HG03342 (cell line): Measurements from ENCODE around the gene IL1B.

Experiments used
- ATAC-seq: cut with Tn5 transposase; IDR thresholded peaks from one replicate; pipeline ENCODE4 v1.9.1; 2021; ENCODE audit warnings: mild to moderate bottlenecking, moderate library complexity; ENCODE audit not compliant: unreplicated experiment

IL1B gene

GRCh38 chr2:112811276-112811831 is 25.2 kb downstream of the IL1B start:
- no peak for ATAC-seq

GRCh38 chr2:112809112-112809511 is 27.5 kb downstream of the IL1B start:
- ATAC-seq, result no peak

DNA sequence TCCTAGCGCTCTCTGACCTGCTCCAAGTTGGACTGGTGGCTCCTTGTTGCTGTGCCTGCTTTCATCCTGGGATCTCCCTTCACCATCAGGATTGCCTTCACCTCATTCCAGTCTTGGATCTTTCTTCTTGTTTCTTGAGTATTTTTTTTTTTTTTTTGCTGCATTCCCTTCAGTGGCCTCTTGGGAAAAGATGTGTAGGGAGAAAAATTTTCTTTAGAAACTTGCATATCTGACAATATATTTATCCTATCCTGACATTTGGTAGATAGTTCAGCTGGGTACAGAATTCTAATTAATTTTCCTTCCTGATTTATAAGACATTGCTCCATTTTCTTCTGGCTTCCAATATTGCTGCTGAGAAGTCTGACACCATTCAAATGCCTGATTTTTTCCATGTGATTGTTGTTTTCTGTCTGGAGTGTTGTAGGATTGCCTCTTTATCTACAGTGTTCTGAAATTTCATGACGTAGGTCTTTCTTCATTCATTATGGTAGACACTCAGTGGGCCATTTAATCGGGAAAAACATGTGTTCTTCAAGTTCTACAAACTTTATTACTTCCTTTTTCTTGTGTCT is 29.3 kb downstream of the IL1B start:
- no peak for ATAC-seq

- no peak for ATAC-seq
Measured at GRCh38 chr2:112805542-112805941, 31.0 kb downstream of the IL1B start.

DNA sequence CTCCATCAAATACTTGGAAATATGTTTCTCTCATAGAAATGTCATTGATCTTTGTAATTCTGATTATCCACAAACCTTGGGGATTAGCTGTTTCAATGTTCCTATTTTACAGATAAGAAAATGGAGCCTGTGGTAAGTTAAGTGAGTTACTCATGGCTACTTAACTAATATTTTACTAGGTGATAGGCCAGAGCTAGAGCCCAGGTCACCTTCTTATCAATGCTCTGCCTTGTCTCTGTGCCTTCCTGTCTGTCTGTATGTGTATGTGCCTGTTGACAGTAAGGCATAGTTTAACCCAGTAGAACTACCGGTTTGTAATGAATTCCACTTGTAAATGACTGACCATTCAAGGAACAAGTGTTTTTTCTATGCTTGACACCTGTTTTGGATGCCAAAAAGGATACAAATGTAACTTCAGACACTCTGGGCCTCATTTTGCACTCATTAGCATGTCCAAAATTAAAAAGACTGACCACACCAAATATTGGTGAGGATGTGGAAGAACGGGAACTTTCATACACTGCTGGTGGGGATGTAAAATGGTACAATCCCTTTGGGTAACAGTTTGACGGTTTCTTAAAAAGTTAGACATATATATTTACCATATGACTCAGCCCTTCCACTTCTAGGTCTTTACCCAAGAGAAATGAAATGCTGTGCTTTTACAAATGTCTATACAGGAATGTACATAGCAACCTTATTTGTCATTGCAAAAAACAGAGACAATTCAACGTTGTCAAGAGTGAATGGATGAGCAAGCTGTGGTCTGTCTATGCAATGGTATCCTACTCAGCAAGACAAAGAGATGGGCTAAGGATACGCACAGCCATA is 32.7 kb downstream of the IL1B start:
- ATAC-seq, result no peak

DNA sequence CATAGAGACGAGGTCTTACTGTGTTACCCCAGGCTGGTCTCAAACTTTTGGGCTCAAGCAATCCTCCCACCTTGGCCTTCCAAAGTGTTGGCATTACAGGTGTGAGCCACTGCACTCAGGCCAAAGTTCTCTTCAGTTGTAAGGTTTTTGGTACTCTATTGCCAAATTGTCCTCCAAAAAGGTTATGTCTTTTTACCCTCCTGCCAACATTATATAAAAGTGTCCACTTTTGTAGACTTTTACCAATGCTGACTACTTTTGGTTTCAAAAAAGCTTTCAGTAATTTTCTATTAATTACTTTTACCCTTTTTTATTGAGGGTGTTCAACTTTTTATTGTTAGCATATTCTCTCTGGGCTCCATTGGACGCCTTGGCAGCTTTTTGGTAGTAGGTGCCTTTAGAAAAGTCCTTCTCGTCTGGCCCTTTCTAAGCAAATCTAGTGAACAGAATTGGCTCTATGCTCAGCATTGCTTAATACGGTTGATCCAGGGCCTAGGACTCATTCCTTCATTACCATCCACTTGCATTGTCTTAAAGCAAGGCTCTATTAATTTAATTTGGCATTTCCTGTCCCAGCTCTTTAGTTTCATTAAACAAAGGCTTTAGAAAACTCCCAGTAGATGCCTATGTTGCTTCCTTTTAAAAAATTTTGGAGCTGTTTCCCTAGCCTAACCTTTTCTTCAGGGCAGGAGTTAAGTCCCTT is 35.5 kb downstream of the IL1B start:
- ATAC-seq, result no peak

- no peak for ATAC-seq
Measured at GRCh38 chr2:112798979-112799975, 37.3 kb downstream of the IL1B start.

GRCh38 chr2:112796486-112796885 is 40.1 kb downstream of the IL1B start:
- no peak for ATAC-seq

DNA sequence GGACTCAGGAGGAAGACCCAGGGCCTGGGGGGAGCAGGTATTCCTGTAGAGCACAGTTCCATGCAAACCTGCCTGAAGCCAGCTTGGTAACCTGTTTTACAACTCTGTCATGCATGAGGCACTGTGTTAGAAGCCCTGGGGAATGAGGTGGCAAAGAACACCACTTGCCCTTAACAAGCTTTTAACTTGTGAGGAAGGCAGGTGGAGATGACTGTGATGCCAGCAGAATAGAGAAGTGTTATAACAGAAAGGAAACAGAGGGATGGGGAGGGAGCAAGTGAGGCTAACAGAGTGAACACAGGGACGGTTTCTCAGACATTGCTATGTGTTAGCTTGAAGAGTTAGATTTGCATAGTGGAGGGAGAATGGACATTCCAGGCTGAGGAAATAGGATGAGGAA is 40.8 kb downstream of the IL1B start:
- ATAC-seq, result no peak

DNA sequence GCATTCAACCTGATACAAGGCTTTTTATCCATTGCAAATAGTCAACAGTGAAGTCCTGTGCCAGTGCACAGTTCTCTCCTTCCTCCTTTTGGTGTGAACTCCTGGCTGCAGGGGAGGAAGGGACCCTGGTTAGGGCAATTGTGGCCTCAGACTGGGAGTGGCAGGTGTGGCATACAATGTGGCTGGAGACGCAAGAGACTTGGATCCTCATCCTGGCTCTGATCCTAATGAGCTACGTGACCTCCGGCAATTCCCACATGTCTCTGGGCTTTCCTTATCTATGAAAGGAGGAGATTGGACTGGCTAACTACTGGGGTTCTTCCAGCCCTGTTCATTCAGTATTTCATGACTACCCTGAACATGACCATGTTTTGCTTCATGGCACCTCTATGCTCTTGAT is 41.7 kb downstream of the IL1B start:
- ATAC-seq, result no peak

GRCh38 chr2:112794131-112794733 is 42.3 kb downstream of the IL1B start:
- no peak for ATAC-seq

GRCh38 chr2:112793449-112793978 is 43.1 kb downstream of the IL1B start:
- no peak for ATAC-seq

GRCh38 chr2:112792419-112792818 is 44.2 kb downstream of the IL1B start:
- ATAC-seq, result no peak

GRCh38 chr2:112791693-112792230 is 44.8 kb downstream of the IL1B start:
- no peak for ATAC-seq

DNA sequence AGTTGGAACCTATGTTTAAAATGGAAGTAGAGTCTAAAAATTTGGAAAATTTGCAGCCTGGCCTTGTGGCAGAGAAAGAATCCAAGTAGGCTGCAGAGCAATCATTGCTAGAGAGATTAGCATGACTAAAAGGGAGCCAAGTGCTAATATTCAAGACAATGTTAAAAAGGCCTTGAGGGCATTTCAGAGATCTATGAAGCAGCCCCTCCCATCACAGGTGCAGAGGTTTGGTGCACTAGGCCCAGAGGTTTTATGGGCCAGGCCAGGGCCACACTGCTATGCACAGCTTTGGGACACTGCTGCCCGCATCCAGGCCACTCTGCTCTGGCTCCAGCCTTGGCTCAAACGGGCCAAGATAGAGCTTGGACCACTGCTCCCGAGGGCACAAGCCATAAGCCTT is 45.6 kb downstream of the IL1B start:
- no peak for ATAC-seq

- ATAC-seq, result no peak
Measured at GRCh38 chr2:112790305-112790704, 46.3 kb downstream of the IL1B start.

DNA sequence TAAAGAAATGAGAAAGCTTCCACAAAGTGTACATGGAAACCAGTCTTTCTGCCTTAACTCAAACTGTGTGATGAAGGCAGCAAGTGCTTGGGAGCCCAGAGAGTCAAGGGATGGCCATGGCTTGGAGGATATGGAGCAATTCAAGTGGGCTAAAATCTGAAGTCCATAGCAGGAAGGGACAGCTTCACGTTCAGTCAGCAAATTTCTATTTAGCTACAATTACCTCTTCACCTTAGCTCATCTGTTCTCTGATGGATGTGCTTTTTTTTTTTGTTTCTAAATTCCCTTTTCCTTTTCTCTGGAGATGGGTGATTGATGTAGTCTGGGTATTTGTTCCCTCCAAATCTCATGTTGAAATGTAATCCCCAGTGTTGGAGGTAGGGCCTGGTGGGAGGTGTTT is 47.4 kb downstream of the IL1B start:
- ATAC-seq, result no peak

- ATAC-seq, result no peak
Measured at GRCh38 chr2:112788653-112789052, 47.9 kb downstream of the IL1B start.

GRCh38 chr2:112787729-112788393 is 48.7 kb downstream of the IL1B start:
- no peak for ATAC-seq
